ENCODE measurements around the gene CCM2.
"Not testable (repeated sequence)": the region's sequence is repeated elsewhere in the genome, so short reads cannot be mapped to it uniquely, and the experiment has no call there.

CCM2 gene

DNA sequence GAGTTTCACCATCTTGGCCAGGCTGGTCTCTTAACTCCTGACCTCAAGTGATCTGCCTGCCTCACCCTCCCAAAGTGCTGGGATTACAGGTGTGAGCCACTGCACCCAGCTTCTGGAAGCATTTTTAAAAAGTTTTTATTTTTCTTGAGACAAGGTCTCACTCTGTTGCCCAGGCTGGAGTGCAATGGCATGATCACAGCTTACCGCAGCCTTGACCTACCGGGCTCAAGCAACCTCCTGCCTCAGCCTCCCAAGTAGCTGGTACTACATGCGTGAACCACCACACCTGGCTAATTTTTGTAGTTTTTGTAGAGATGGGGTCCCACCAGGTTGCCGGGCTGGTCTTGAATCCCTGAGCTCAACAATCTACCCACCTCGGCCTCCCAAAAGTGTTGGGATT lies 34.7 kb downstream of the CCM2 start:
- DNase-seq (ENCODE audit: low spot score): not testable (repeated sequence)

DNA sequence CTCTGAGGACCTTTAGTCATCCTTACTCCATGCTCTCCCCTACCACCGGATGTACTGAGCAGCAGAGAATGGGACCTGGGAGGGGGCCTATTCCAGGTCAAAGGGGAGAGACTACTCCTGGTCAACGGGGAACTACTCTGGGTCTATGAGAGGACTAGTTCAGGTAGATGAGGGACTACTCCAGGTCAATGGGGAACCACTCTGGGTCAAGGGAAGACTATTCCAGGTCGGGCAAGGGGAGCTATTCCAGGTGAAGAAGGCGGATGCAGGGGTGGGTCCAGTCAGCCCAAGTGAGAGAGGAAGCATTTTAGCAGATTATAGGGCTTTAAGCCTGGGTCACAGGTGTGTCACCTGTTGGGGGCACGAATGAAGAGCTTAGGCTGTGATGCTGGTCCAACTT lies 35.4 kb downstream of the CCM2 start:
- DNase-seq (ENCODE audit: low spot score): no peak

DNA sequence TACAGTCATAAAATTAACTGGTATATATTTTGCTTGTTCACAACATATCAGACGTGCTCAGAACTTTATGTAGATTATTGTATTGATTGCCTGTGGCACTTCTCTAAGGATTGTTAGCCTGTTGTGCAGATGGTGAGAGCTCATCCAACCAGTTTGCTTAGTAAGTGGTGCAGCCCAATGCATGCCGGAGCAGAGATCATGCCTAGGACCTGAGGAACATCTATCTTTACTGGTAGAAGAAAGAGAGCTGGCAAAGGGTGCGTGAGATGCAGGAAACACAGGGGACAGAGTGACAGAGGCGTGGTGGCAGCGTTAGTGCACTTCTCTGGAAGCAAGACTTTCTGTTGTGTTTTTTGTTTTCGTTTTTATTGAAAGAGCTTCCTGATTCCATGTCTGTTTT lies 35.9 kb downstream of the CCM2 start:
- DNase-seq (ENCODE audit: low spot score): no peak

GRCh38 chr7:45036317-45036716 lies 36.3 kb downstream of the CCM2 start:
- no peak for DNase-seq (ENCODE audit: low spot score)

- no peak for DNase-seq (ENCODE audit: low spot score)
Measured at GRCh38 chr7:45036796-45037195, 36.8 kb downstream of the CCM2 start.

DNA sequence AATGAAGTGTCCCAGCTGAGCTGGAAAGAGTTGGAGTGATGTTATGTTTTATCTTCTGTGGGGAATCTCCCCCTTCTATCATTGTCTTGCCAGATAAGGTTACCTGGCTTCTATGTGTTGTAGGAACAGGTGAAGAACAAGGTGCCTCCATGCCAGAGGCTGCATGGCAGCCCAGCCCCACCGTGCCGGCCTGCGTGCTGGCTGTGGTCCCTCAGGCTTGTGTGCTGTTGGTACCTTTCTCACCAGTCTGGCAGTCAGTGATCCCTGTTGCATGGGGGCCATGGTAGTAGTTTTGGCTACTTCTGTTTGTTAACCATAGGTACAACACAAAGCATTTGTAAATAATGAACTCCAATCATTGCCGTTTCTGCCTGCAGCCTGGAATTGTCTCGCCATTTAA lies 37.9 kb downstream of the CCM2 start:
- no peak for DNase-seq (ENCODE audit: low spot score)

- no peak for DNase-seq (ENCODE audit: low spot score)
Measured at GRCh38 chr7:45039106-45039505, 39.1 kb downstream of the CCM2 start.

DNA sequence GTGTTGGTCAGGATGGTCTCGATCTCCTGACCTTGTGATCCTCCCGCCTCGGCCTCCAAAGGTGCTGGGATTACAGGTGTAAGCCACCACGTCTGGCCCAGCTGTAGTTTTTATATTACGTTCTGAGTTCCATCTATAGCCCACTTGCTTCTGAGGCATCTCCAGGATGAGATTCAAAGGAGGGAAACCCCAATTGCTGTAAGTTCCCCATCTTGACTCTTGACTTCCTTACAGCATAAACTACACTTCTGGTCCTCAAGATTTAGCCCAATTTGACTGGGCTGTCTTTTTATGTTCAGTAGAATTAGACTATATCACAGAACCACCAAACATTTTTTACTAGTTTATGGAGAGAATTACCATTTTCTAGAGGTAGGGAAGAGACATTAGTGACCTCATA lies 44.3 kb downstream of the CCM2 start:
- no peak for DNase-seq (ENCODE audit: low spot score)

DNA sequence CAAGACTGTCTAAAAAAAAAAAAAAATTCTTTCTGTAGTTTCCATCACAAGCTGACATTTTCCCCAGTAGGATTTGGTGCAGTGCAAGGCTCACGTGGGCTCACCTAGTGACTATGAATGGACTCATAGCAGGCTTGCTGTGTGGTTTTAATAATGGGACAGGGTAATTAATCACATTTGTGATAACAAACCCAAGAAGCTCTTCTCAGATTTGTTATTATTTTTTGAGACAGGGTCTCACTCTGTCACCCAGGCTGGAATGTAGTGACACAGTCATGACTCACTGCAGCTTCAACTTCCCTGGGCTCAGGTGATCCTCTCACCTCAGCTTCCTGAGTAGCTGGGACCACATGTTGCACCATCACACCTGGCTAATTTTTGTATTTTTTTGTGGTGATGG lies 48.7 kb downstream of the CCM2 start:
- DNase-seq (ENCODE audit: low spot score): no peak

- no peak for DNase-seq (ENCODE audit: low spot score)
Measured at GRCh38 chr7:45050198-45050597, 50.2 kb downstream of the CCM2 start.

DNA sequence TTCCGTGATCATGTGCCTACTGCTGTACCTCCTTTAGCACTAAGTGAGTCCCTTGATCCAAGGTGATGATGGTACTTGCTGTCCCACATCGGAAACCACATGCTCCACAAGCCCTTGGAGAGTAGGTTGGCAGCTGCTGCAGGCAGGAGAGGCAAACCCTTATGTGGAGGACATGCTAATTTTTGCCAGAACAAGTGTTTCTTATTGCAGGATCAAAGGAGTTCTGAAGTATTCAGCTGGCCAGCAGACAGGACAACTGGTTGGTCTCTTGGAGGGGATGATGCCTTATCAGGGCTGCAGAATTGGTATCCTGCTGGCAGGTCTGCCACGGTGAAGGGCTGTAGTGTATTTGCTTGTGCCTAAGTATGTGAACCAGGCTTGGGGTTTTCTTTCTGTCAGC lies 52.0 kb downstream of the CCM2 start:
- no peak for DNase-seq (ENCODE audit: low spot score)

DNA sequence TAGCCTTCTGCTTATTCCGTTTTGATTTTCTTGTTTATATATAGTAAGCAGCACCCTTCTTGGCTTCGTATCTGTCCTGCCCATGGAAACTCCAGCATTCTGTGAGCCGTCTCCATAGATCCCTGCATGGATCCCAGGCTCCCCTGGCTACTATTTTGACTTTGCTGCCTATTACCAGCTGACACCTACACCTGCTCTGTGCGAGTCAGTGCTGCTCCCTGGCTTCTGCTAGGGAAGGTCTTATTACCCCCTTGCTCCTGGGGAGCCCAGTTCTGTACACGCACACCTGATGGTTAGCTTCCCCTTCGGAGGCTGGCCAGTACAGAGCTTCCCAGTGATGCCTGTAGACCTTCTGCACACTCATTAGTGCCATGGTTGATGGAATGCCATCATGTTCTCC lies 53.4 kb downstream of the CCM2 start:
- no peak for DNase-seq (ENCODE audit: low spot score)

DNA sequence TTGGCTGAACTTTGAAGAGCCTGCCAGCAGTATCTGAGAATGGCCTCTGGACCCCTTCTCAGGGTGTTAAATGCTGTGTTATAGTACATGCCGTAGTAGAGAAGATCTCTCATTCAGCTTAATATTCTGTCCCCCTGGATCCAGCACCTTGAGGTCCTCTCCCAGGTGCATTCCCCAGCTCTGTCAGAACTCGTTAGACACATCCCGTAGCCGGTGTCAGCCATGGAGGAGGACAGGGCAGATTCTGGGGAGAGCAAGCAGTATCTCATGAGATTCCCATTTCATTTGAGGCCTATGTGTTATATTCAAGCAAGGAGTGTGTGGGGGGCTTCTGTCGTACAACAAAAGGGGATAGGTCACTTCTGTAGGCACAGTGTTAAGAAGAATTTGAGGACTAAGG lies 53.9 kb downstream of the CCM2 start:
- DNase-seq (ENCODE audit: low spot score): no peak

DNA sequence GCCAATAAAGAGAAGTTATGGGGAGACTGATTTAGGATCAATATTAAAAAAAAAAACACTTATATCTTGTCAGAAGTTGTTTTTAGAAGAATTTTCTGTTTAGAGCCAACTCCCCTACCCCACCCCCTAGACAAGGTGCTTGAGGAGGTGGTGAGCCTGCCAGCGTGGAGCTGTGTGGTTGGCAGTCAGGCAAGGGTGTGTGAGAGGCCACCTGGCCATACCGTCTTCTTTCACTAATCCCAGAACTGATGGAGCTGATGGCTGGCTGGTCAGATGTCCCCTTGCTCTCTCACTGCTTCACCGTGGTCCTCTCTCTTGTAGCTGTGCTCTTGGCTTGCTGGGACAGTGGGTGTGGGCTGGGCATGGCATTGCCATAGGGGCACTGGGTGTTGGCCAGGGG lies 54.4 kb downstream of the CCM2 start:
- DNase-seq (ENCODE audit: low spot score): no peak

GRCh38 chr7:45055016-45055415 lies 55.0 kb downstream of the CCM2 start:
- DNase-seq (ENCODE audit: low spot score): no peak

- DNase-seq (ENCODE audit: low spot score): no peak
Measured at GRCh38 chr7:45055594-45056219, 55.7 kb downstream of the CCM2 start.

DNA sequence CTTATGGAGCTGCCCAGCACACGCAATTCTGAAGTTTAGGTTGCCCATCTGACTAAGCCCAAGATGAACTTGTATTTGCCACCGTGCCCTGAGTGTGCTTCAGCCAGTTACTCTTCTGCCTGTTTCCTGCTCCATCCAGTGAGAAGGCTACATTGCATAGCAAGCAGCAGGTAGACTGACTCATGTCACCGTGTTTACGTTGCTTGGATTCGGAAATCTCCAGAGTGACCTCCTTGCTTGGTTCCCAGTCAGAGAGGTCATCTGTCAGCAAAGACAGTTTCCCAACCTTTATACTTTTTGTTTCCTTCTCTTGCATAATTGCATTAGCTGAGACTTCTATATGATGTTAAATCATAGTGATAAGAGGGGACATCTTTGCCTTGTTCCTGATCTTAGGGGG lies 57.9 kb downstream of the CCM2 start:
- no peak for DNase-seq (ENCODE audit: low spot score)

DNA sequence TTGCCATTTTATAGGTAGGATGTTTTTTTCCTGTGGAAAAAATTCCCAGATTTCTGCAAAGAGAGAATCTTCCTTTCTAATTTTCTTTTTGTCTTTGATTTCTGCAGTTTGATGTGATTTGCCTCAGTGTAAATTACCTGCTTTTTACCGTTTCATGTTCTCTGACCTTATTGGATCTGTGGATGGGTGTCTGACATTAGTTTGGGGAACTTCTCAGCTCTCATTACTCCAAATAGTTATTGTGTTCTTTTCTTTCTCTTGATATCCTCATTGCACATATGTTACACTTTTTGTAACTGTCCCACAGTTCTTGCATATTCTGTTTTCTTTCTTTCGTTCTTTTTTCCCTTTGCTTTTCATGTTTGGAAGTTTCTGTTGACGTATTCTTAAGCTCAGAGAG lies 60.3 kb downstream of the CCM2 start:
- no peak for DNase-seq (ENCODE audit: low spot score)

DNA sequence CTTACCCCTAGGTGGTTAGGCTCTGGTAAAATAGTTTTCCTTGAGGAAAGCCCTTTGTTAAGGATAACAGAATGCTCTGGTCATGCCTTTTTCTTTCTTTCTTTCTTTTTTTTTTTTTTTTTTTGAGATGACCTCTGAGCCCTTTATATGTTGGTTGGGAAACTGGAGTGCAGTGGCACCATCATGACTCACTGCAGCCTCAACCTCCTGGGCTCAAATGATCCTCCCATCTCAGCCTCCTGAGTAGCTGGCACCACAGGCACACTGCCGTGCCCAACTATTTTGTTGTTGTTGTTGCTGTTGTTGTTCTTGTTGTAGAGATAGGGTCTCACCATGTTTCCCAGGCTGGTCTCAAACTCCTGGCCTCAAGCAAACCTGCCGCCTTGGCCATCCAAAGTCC lies 61.4 kb downstream of the CCM2 start:
- DNase-seq (ENCODE audit: low spot score): no peak

- no peak for DNase-seq (ENCODE audit: low spot score)
Measured at GRCh38 chr7:45061806-45062425, 61.9 kb downstream of the CCM2 start.

- DNase-seq (ENCODE audit: low spot score): no peak
Measured at GRCh38 chr7:45064047-45064725, 64.2 kb downstream of the CCM2 start.

GRCh38 chr7:45065031-45065995 lies 65.3 kb downstream of the CCM2 start:
- no peak for DNase-seq (ENCODE audit: low spot score)

DNA sequence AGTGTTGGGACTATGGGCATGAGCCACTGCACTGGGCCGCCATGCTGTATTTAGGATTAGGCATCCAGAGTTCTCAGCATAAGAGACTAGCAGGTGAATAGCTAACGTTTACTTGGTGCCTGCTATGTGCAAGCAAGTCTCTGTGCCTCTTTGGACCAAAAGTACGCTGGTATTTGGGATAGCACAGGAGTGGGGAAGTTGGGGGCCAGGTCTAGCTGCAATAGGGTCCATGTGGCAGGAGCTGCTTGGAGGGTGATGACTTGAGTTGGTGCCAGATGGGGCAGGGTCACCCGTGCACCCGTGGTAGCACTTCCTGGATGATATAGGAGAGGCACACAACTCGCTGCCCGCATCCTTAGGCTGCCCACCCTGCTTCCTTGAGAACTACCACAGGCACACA lies 66.4 kb downstream of the CCM2 start:
- DNase-seq (ENCODE audit: low spot score): no peak
